HG03565 (cell line): Measurements from ENCODE around the gene KANK4.

ENCODE experiments used
- ATAC-seq: cut with Tn5 transposase; IDR thresholded peaks from one replicate; pipeline ENCODE4 v1.9.1; 2021; ENCODE audit warnings: mild to moderate bottlenecking, moderate library complexity; ENCODE audit not compliant: unreplicated experiment

KANK4 gene

DNA sequence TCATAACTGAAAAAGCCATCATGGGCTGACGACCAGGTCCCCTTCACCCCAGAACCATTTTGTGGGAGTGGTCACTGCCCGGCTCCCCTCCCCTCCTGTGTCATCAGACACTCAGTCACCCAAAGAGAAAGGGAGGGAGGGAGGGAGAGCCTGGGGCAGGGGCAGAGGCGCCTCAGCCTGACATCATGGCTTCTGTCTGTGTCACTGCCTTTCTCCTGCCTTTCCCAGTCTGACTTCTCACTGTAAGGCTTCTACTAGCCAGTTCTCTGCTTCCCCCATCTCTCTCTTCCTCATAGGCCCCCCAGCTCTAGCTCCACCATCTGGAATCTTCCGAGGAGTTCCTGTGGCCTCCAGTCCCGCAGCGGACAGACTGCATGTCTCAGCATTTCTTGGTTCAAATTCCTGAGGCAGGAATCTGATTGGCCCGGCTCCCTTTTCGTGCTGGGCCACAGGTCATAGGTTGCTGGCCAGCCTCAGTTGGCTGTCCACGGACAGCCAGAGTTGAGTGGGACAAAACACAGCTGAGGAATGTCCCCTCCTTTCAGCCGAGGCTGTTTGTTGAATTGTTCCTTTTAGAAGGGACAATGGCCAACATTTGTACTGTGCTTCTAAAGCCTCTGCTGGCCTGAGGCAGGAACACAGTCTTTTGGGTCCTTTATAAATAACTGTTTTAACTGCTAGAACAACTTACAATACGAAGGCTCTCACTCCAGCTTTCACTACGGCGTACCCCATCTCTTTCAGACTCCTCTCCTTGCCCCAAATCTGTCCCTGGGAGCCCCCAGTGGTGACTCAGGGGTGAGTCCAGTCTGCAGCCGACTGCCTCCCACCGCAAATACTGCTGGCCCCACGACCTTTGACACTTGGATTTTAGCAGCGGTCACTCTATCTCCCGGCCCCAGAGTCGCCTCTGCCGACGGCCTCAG lies 18.7 kb upstream of the KANK4 start:
- ATAC-seq, result no peak

GRCh38 chr1:62336995-62337705 lies 17.9 kb upstream of the KANK4 start:
- ATAC-seq, result no peak

GRCh38 chr1:62336638-62336994 lies 17.4 kb upstream of the KANK4 start:
- ATAC-seq, result no peak

GRCh38 chr1:62335656-62336055 lies 16.4 kb upstream of the KANK4 start:
- ATAC-seq, result no peak

- ATAC-seq, result no peak
Measured at GRCh38 chr1:62334434-62334985, 15.3 kb upstream of the KANK4 start.

GRCh38 chr1:62333441-62333840 lies 14.2 kb upstream of the KANK4 start:
- ATAC-seq, result no peak

DNA sequence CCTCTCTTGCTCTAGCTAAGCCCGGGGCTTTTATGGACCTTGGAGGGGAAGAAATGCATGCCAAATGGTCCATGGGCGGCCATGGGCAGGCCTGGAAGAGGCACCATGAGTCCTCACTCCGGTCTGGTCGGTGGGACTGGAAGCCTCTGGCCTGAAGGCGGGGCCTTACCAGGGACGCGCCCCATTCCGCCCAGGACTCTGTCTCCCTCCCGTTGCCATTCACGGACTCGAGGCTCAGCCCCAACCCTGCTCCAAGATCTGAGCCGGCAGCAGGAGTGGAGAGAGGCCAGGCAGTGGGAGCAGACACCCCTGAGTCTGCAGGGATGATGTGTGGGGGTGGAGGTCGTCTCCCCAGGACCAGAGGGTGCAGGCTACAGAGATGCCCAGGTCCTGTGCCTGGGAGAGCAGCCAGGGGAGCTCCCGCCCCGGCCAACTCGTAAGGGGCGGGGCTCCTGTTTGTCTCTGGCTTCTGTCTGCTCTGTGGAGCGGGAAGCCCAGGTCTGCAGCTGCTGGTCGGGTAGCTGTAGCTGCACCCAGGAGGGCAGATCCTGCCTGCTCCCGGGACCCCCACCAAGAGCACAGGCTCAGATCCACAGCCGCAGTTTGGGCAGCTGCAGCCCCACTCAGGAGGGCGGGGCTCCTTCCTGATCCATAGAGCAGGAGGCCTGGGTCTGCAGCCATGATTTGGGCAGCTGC lies 8.3 kb upstream of the KANK4 start:
- ATAC-seq, result no peak

DNA sequence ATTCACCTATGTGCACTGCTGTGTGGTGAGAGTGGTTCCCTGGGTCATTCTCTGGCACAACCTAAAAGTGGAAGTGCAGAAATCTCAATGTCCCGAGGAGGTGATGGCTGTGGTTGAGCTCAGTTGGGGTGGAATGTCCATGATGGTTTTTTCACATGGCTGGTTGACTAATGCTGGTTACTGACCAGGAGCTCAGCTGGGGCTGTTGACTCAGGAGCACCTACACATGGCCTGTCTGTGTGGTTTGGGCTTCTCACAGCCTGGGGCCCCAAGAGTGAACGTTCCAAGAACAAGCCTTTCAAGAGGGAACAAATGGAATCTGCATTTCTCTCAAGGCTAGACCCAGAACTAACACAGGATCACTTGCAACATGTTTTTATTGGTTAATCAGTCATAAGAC lies 6.4 kb upstream of the KANK4 start:
- ATAC-seq, result no peak

GRCh38 chr1:62325081-62325480 lies 5.8 kb upstream of the KANK4 start:
- no peak for ATAC-seq

DNA sequence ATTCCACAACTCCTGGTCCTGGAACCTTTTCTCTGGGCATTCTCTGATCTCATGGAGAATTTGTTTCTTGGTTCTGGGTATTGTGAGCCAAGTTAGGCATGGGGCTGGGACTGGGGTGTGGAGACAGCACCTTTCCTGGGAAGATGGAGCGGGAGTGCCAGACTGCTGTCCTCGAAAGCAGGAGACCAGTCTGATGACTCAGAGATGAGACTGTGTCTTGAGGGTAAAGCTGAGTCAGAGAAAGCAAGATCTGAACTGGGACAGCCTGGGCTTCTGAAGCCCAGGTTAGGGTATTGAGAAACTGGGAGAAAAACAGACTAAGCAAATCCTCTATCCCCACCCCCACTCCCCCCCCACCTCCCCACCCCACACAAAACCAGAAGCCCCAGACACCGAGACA lies 2.2 kb upstream of the KANK4 start:
- ATAC-seq, result no peak

GRCh38 chr1:62318320-62318755 lies 896 bp downstream of the KANK4 start:
- no peak for ATAC-seq

DNA sequence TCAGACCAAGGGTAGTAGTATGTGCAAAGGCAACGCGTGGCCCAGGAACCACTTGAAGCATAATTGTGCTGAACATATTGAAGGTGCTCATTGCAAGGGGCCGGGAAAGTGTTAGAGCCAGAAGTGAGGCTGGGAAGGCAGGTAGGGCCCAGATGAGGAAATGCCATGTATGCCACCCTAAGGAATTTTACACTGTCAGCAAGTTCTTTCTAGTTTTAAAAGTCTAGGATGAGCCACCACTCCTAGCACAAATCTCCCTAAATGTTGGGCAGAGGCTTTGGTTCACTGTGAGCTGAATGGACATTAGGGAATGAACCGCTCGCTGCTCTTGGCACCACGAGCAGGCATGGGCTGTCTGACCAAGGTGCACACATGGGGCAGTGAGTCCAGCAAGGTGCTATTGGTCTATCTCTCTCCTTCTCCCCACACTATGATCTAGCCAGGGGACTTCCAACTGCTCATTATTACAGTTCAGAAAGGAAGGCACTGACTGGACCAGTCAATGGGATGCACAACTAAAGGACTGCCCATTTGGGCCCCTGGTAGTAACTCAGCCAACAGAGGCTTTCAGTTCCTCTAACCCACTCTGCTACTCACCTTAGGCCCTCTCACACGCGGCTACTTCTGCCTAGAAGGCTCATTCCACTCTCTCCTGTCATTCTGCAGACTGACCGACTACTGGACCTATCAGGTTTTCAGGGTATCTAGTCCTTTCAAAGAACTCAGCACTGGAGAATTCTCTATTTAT lies 2.0 kb downstream of the KANK4 start:
- no peak for ATAC-seq

DNA sequence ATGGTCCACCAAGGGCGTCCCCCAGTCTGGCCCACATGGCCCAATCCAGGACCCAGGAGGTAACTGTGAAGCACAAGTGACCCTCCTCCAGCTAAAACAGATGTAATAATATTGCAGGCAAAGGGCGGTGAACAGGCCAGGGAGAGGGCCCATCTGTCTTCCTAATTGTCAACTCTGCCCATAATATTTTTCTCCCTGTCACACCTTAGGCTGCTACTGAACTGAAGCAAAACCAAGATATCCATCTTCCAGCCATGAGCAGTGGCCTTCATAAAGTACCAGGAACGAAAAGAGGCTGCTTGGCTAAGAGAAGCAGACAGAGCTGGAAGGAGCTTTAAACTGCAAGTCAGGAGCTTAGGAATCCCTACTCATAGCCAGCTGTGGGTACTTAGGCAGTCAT lies 3.1 kb downstream of the KANK4 start:
- ATAC-seq, result no peak

DNA sequence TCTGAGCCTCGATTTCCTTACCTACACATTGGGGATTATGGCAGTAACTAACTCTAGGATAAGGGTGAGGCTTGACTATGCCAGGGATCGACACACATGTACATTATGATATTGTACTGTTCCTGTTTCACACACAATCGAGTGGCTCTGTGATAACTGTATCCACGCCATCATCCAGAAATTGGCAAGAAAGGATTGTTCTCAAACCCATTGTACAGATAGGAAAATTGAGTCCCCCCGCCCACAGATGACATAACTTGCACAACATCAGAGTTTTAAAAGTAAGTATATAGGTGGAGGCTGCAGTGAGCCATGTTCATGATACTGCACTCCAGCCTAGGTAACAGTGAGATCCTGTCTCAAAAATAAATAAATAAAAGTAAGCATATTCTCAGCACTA lies 3.8 kb downstream of the KANK4 start:
- no peak for ATAC-seq

GRCh38 chr1:62314454-62315350 lies 4.5 kb downstream of the KANK4 start:
- ATAC-seq, result no peak

GRCh38 chr1:62312698-62313097 lies 6.5 kb downstream of the KANK4 start:
- no peak for ATAC-seq

DNA sequence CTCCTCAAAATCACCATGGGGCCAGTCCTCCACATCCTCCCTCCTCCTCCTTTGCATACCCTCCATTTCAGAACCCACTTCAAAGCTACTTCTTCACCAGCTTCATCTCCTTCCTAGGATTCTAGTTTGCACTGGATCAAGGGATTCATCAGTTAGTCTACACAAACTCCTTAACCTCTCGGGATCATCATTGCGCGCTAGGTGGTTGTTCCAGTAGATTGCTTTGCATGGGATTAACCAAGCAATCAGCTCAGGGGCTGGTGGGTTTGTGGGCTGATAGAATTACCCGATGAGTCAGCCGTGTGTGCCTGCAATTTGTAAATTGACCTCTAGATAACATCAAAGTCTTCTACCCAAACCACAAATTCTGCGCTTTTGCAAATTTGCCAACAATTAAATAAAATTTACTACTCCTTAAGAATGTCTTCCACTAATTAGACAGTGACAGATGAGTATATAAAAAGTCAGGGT lies 7.7 kb downstream of the KANK4 start:
- ATAC-seq, result no peak

- ATAC-seq, result no peak
Measured at GRCh38 chr1:62309906-62310305, 9.3 kb downstream of the KANK4 start.

DNA sequence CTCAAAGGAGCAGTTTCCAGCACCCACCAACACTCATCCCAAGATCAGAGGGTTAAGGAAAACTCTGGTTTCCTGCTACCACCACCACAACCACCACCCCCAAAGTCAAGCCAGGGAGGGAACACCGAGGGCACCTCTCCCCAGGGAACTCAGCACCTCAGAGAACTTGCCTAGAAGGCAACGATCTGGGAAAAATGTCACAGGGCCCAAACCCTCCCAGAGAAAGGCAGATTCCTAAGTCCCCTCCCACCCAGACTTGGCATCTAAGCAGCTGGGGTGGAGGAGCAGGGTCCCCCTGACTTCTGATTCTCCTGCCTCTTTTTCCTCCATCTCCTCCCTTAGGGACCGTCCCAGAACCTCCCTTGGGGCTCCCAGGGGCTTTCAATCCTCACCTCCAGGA lies 10.6 kb downstream of the KANK4 start:
- no peak for ATAC-seq
